Left cardiac atrium (tissue), 4 donors: ENCODE results near the gene ZNF133. TPM values are rescaled to one million over a fixed set of nuclear protein-coding genes. Genes with fewer than 3 reads are reported as not detected.
"Not testable (repeated sequence)": the region's sequence is repeated elsewhere in the genome, so short reads cannot be mapped to it uniquely, and the experiment has no call there.

Source experiments
- ATAC-seq, 2 donors: fragments of 200-7000 bp; cut with Tn5 transposase; one replicate each; pipeline ENCODE4 v1.9.1; 2020; ENCODE audit warnings: mild to moderate bottlenecking in 2 of 2, moderate library complexity in 2 of 2
- DNase-seq: peaks from one replicate; pipeline ENCODE4 v3.0.0-alpha.2; 2020
- intact Hi-C, 2 donors: fragments of 100-400 bp; cut with DNase I; formaldehyde crosslinking; loops; one replicate each; pipeline versions ENCODE4 v1.14.1 to v1.15.1; 2022 to 2023
- total RNA-seq, 2 donors: library from RNA; stranded (reverse); fragmentation: NEBNext Ultra II Directional; extraction: Animal tissue kit (Norgen Biotek cat#: 25700); gene quantifications; one replicate each; pipeline ENCODE4 v1.2.1, GENCODE V29; 2021
- donor health status: DM: no; HTN: yes; CAD: no.
- donor health status: DM: no; HTN: yes; CAD: no; lungs with severe emphysema.
- donor health status: DM: yes; HTN: yes; CAD: no.
- donor health status: Dilated cardiomyopathy.

ZNF133 gene
- total RNA-seq, 2 donors from 2014 or later: 6.7 to 7.4 TPM

DNA sequence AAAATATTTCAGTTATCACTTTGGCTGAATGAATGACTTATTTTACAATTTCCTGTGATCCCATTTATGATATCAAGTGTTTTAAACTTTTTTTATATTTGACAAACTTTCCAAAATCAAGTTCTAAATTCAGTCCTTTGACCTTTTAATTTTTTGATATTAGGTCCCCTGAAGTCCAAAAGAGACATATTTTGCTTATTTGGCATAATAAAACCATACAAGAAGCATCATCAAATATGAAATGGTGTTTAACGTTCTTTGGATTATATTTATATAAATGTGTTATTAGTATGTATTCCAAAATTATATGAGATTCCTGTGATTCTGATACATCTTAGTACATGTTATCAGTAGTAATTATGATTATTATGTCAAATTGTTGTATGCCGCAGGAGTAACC is 38.7 kb downstream of the ZNF133 start:
- ATAC-seq (no peak), DNase-seq (no peak)
- intact Hi-C loops: no loop called here

DNA sequence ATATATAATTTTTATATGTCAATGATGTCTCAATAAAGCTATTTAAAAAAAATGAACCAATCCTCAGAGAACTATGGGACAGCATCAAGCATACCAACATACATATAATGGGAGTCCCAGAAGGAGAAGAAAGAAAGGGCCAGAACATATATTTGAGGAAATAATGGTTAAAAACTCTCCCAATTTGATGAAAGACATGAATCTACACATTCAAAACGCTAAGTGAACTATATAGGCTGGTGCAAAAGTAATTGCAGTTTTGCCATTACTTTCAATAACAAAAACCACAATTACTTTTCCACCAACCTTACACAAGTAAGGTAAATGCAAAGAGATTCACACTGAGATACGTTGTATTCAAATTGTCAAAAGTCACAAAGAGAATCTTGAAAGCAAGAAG is 43.4 kb downstream of the ZNF133 start:
- intact Hi-C loops: no loop called here
- no peak for DNase-seq
- ATAC-seq: no peak

- DNase-seq, ATAC-seq, intact Hi-C loops: not testable (repeated sequence)
These were observed 61.4 kb downstream of the ZNF133 start for GRCh38 chr20:18349749-18350148.

DNA sequence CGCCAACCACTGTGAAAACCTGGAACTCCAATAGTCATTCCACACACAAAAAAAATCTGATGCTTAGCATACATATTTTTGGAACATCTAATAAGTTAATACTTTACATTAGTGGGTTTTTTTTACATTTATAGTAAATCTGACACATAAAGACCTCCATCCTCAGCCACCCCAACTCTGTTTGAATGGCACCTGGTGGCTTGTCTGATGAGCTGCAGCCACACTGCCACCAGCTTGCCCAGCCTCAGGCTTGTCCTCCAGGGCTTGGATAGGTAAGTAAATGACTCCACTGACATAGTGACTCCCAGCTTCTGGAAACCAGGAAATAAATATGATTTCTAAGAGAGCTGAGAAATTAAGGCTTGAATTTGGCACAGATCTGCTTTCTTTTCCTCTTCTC is 71.5 kb downstream of the ZNF133 start:
- DNase-seq (no peak), ATAC-seq (no peak)
- intact Hi-C loops: no loop called here

DNA sequence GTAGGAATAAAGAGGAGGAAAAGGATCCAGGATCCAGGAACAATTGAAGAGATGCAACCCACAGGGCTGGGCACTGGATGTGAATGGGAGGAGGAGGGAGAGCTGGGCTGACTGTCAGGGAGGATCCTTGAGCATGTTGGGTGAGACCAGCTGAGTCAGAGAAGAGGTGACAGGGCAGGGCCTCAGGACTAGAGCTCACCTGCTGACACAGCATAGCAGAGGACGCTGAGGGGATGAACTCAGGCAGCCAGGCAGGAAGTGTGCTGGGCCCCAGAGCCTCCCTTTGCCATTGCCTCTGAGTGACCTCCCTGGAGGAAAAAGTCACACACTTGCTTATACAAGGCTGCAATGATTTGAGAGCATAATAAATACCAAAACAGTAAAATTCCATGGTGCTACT is 72.3 kb downstream of the ZNF133 start:
- ATAC-seq: no peak
- DNase-seq: no peak
- intact Hi-C loops: no loop called here

DNA sequence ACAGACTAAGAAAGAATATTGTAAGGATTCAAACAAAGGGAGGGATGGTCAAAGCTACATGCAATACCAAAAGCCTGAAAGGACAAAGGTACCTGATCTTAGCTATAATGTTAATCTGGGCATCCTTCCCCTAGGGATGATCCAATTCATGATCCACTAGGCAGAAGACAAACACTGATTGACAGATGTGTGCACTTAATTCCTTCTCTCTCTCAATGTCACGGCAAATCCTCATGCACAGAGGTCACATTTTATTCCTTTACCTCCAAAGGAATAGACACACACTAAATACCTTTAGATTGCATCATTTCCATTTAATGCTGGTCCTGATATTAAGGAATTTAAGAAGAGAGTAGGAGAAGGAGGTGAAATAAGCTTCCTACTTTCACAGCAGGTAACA is 73.4 kb downstream of the ZNF133 start:
- DNase-seq: no peak
- ATAC-seq: no peak
- intact Hi-C loops: no loop called here

DNA sequence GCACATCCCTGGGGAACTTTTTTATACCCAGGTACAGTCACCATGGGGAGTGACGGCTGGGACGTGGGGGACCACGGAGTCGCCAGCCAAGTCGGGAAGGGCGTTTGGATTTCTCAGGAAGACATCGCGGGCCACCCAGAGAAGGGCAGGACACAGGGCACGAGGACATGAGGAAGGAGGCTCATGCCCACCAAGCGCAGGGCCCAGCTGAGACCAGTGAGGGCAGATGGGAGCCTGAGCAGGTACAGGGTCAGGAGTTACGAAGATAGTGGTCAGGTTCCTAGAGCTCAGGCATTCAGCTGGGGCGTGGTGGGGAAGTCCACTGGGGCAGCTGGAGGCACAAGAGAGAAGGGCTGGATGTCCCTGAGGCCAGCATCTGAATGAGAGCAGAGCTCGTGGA is 74.6 kb downstream of the ZNF133 start:
- ATAC-seq (no peak), DNase-seq (no peak)
- intact Hi-C loops: no loop called here

DNA sequence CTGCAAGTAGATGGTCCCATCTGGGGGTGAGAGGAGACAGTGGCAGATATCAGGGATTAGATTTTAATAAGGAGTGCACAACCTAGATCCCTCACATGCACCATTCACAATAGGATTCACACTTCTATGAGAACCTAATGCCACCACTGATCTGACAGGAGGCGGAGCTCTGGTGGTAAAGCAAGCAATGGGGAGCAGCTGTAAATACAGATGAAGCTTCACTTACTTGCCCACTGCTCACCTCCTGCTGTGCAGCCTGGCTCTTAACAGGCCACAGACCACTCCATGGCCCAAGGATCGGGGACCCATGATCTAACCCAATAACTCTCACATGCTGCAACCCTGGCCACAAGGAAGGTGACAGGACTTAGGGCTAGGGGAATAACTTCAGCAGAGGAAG is 75.4 kb downstream of the ZNF133 start:
- DNase-seq: no peak
- intact Hi-C loops: no loop called here
- ATAC-seq: no peak

DNA sequence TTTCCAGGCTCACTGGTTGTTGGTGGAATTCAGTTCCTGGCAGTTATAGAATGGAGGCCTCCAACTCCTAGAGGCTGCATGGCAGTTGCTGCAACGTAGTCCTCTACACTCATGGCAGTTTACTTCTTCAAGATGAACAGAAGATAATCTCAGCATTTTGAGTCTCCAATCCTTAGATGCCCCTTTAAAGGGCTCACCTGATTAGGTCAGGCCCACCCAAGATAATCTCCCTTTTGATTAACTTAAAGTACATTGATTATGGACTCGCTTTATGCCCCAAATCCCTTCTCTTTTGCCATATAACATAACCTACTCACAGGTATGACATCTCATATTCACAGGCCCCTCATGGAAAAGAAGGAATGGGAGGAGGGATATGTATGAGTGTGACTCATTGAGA is 76.4 kb downstream of the ZNF133 start:
- intact Hi-C loops: no loop called here
- DNase-seq: no peak
- no peak for ATAC-seq

Other genes starting within 250 kb of the ZNF133 start
- gene OVOL2, start 230.6 kb upstream of the ZNF133 start, total RNA-seq: not detected
- 10 to 100 TPM in 1 of 2 donors, 1 to 10 TPM in 1; 8.5 to 10.0 TPM for gene KAT14, start 150.7 kb upstream of the ZNF133 start, total RNA-seq
- gene PET117, start 150.7 kb upstream of the ZNF133 start, total RNA-seq: 10 to 100 TPM in 1 of 2 donors, 1 to 10 TPM in 1; 9.7 to 10.7 TPM
- 1 to 10 TPM in 1 of 2 donors, under 1 TPM in 1; 0.92 to 1.1 TPM for gene DZANK1, start 178.5 kb downstream of the ZNF133 start, total RNA-seq
- gene POLR3F, start 178.9 kb downstream of the ZNF133 start, total RNA-seq: 1 to 10 TPM; 6.1 to 6.5 TPM
- 1 to 10 TPM; 5.1 to 8.9 TPM for gene RBBP9, start 208.7 kb downstream of the ZNF133 start, total RNA-seq
- gene SEC23B, start 219.4 kb downstream of the ZNF133 start, total RNA-seq: 10 to 100 TPM; 20.7 to 24.3 TPM